IPS-18c (cell line): ENCODE results near the gene RABGAP1L.
"Not testable (repeated sequence)": the region's sequence is repeated elsewhere in the genome, so short reads cannot be mapped to it uniquely, and the experiment has no call there.

Experiments used
- H3K4me3 ChIP-seq: 2 replicates; pipeline ENCODE4 v1.7.0; 2013; ENCODE audit warnings: low read depth, mild to moderate bottlenecking, low read length, moderate library complexity; ENCODE audit not compliant: insufficient read depth
- H3K9me3 ChIP-seq: one replicate; pipeline ENCODE4 v1.6.1; 2013; ENCODE audit warnings: mild to moderate bottlenecking, low read length, moderate library complexity; ENCODE audit not compliant: control insufficient read depth, insufficient read depth

RABGAP1L gene

DNA sequence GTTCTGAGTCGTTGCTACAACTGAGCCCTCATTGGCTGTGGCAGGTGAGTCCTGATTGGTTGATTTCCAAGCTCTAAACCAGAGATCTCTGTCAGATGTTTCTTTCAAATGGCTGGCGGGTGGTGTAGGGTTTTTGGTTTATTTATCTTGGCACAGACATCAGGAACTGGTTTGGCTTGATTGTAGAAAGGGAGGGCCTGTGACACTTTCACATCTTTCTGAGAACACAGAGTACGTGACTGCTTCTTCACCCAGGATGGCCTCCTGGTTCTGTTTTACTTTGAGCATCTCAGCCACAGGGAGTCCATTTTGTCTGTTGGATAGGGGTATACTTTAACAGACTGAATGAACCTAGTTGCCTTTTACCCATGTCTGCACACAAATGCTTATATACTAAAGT lies 199.0 kb downstream of the RABGAP1L start:
- Histone ChIP-seq H3K9me3 (no peaks in the 10 kb centered on the region), H3K4me3 (no peak overlapping the region)

DNA sequence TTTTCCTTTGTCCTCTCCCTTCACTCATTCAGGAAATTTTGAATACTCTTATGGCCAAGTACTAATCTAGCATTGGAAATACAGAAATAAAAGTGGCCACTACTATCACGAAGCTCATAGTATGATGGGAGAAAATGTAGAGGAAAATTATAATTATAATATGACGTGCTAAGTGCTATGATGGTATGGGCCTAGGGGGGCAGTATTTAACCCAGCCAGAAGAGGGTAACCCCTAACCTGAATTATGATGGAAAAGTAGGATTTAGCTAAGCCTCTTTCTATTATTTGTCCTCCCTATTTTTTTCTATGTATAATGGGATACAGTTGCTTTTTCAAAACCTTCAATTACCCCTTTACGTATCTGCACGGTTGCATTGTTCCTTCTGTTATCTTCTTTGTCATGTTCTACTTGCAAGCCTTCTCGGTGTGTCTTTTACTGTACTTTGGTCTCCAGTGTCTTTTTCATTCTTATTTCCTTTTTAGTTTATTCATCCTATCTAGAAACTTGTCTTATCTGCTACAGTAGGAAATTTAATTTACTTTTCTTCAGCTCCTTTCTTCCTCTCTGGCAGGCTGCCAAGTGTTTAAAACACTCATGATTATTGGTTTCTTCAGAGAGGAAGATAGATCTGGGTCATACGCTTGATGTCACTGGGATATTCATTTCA lies 199.6 kb downstream of the RABGAP1L start:
- Histone ChIP-seq H3K9me3 (no peaks in the 10 kb centered on the region), H3K4me3 (no peak overlapping the region)

DNA sequence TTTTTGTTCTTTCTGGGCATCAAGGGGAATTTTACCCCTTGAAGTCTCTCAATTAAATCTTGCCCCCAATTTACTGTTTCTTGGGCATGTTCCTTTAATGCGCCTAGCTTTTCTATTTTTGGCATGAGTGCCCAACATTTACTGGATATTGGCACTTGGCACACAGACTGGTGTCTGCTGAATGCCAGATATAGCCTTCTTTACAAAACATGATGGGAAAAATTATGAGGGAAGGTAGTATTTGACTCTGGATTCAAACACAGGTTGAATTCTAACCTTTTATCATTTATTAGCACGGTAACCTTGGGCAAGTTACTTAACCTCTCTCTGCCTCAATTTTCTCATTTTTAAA lies 200.1 kb downstream of the RABGAP1L start:
- Histone ChIP-seq H3K9me3 (no peaks in the 10 kb centered on the region), H3K4me3 (no peak overlapping the region)

DNA sequence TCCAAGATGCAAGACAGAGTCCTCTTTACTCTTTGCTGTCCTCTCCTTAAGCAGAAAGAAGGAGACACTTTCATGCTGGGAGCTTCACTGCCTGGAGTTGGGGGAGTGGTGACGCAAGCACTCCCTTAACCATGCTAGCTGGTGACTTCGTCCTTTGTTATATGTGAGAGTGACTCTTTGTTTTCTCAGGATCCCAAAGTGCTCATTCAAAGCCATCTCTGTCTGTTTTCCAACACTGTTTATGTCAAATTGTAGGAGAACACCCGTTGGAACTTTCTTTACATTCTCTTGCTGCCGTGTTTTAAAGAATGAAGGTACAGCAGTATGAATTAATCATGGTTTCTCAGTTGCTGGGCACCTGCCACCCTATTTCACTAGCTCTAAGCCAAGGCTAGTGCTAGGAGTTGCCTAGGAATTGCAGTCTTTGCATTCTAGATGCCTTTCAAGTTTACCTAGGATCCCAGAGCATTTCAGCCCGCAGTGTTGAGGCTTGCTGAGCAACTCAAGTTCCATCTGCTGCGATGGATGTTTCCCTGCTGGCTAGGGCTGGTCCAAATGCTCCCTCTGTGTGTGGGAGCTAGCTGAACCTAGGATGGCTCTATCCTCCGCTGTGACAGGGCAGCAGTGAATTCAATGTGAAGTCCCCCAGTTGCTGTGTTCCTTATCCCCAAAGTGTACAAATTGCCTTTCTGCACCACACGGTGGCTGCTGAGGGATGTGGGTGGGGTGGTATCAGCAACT lies 205.8 kb downstream of the RABGAP1L start:
- H3K4me3 ChIP-seq, result no peak overlapping the region
- H3K9me3 ChIP-seq, result no peaks in the 10 kb centered on the region

DNA sequence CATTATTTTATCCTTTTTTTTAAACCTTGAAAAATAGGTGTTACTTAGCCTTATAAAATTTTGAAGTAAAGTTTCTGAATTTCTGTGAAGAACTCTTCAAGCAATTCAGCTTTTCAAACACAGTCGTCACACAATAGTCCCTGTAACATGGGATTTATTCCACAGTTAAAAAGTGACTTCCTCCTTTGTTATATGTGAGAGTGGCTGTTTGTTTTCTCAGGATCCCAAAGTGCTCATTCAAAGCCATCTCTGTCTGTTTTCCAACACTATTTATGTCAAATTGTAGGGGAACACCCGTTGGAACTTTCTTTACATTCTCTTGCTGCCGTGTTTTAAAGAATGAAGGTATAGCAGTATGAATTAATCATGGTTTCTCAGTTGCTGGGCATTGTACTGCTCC lies 207.6 kb downstream of the RABGAP1L start:
- H3K9me3 ChIP-seq, result no peaks in the 10 kb centered on the region
- no peak overlapping the region for H3K4me3 ChIP-seq

DNA sequence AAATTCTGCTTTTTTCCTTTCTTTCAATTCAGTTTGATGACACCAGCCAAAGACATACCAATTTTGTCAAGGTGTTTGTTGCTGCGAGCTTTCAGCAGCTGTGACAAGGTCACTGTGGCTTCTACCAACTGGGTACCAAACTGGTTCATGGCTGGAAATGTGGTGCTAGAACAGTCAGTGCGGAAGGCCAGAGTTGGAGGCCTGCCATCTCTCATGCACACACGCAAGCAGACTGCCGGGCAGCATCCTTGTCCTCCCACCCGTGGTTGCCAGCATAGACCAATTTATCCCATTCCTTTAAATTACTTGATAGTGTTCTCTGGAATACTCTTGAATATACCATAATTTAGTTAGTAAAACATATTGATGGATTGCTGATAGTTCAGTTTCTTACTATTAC lies 208.6 kb downstream of the RABGAP1L start:
- H3K9me3 ChIP-seq, result no peaks in the 10 kb centered on the region

DNA sequence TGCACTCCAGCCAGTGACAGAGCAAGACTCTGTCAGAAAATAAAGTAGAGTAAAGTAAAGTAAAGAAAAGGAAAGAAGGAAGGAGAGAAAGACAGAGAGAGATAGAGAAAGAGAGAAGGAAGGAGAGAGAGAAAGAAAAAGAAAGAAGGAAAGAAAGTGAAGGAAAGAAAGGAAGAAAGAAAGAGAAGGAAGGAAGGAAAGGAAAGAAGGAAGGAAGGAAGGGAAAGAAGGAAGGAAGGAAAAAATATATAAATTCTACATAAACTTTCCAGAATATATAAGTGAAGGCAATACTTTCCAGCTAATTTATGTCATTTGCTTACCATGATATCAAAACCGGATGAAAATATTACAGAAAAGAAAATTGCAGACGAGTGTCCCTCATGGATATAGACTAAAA lies 216.7 kb downstream of the RABGAP1L start:
- Histone ChIP-seq H3K9me3 (no peaks in the 10 kb centered on the region), H3K4me3 (no peak overlapping the region)

More for the DNA sequence above, 208.6 kb downstream of the RABGAP1L start:
- H3K4me3 ChIP-seq, result no peak overlapping the region

DNA sequence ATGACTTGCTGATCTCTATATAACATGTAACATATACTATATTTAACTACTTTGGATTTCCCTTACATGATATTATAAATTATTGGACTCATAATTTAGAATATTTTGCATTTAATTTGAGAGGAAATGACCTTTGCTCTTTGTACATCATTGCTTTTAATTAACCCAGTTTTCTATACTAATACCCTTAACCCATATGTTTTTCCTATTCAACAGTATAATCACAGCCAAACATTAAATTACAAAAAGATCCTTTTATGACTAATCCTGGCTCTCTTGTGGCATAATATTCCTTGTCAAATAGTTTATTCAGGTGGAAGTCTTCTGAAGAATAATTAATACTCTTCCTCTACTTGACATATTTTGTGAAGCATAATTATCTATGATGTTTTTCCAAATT lies 232.4 kb downstream of the RABGAP1L start:
- Histone ChIP-seq H3K4me3 (no peak overlapping the region), H3K9me3 (no peaks in the 10 kb centered on the region)

DNA sequence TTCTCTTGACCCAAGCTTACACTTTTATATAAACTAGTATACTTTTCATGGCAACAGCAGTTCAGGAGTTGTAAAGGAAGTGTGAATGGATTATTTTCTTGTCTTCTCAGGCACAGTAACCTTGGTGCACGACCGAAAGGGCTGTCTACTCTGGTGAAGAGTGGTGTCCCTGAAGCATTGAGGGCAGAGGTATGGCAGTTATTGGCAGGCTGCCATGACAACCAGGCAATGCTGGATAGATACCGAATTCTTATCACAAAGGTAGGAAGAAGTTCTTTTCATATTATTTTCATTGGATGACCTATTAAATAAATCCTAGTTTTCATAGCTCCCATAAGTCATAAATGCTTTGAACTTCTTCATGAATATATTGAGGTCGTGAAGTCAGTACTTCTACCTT lies 234.6 kb downstream of the RABGAP1L start:
- Histone ChIP-seq H3K4me3 (no peak overlapping the region), H3K9me3 (no peaks in the 10 kb centered on the region)

DNA sequence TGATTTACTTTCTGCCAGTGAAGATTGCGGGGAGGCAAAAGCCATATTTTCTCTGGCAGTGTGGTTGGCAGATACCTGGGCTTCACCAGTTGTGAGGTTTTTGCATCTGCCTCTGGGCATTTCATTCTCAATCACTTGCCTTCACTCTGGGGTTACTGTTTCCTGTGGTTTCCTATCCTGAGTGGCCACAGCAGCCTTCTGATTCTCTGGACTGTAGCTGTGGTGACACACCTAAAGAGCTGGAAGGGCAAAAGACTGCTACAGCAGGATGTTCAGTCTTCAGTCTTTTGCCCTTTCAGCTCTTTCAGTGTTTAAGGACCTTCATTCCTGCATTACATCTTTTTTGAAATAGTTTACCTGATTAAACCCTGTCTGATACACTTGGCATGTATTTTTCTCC lies 237.9 kb downstream of the RABGAP1L start:
- H3K4me3 ChIP-seq, result no peak overlapping the region
- H3K9me3 ChIP-seq, result no peaks in the 10 kb centered on the region

DNA sequence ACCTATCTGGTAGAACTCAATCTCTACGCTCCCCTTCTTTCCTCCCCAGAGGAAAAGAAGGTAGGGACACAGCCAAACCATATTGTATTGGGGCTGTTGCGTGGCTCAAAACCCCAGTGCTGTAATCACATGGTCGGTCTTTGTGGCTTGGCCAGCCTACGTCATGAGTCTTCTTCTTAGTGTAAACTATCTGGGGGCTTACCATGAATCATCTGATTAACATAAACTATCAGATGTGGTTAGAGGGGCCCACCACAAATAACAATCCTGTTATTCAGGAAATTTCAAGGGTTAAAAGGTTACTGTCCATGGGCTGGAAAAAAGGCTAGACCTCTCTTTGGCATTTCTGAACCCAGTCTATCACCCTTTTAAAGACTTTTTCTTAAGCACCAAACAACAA lies 238.9 kb downstream of the RABGAP1L start:
- Histone ChIP-seq H3K4me3 (no peak overlapping the region), H3K9me3 (no peaks in the 10 kb centered on the region)

DNA sequence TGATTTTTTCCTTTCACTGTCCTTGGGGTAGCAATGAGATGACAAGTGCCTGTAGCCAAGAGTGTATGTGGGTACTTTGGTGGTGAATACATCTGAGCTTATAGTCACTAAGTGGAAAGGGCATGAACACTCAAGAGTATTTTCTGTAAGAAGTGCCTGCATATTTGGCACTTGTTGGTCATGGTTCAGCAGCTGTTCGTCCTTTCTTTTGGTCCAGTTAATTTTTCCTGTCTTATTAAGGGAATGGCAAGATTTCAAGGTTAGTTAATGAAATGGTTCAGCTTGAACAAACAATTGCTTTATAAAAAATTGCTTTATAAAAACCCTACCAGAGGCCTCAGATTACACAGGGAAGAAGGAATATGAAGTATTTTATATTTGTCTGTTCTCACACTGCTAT lies 239.9 kb downstream of the RABGAP1L start:
- Histone ChIP-seq H3K9me3 (no peaks in the 10 kb centered on the region), H3K4me3 (no peak overlapping the region)

DNA sequence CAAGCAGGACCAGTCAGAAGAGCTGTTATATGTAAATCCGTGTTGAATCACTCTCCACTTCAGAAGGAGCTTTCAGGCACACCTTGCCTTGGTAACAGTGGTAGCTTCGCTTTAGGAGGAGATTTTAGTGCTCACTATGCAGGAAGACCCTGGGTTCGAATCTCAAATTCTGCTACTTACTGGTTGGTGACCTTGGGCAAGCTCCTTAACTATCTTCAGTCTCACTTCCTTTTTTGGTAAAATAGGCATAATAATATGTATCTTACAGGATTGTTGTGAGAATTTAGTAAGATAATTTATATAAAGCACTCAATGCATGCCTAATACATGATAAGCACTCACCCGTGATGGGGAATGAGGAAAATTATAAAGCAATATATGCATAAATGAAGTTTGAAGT lies 241.8 kb downstream of the RABGAP1L start:
- no peak overlapping the region for H3K4me3 ChIP-seq
- H3K9me3 ChIP-seq, result no peaks in the 10 kb centered on the region

DNA sequence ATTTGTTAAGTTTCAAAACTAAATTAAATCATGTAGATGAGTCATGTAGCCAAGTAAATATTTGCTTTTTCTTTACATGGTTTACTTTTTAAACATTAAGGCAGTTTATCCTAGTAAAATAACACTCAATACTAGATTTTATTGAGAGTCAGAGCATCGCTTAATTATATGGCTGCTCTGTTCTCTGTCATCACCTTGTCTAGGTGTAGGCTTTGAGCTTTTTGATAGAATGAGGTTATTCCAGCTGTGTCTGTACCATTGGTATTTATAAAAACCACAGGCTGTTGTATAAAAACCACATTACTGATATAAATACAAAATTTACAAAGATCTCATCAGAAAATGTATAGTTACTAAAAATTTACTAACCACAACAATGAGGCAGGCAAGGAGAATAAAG lies 245.9 kb downstream of the RABGAP1L start:
- Histone ChIP-seq H3K4me3 (no peak overlapping the region), H3K9me3 (no peaks in the 10 kb centered on the region)

DNA sequence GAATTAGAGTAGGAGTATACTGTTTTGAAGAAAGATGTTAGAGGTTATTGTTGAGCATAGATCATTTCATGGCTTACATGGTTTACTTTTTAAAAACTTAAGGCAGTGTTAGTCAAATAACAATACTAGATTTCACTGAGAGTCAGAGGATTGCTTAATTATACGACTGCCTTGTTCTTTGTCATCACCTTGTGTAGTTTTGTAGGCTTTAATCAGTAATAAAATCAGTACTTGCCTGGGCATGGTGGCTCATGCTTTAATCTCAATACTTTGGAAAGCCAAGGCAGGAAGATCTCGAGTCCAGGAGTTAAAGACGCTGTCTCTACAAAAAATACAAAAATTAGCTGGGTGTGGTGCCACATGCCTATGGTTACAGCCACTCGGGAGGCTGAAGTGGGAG lies 247.1 kb downstream of the RABGAP1L start:
- H3K9me3 ChIP-seq, result no peaks in the 10 kb centered on the region

DNA sequence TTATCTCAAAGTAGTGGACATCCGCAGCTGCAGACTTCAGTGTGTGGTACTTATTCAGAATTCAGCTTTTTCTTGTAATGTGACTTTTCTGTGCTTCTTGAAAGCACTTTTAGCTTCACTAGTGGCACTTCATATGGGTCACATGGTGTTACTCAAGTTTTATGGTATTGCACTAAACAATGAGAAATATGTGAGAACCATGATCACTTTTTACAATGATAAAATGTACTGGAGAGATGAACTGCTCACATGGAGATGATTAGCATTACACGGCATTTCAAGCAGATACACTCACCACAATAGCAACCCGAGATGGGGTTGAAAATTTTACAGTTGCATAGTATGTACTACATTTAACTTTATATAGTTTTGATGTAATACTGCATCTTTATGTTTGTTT lies 248.3 kb downstream of the RABGAP1L start:
- Histone ChIP-seq H3K4me3 (no peak overlapping the region), H3K9me3 (no peaks in the 10 kb centered on the region)

More for the DNA sequence above, 247.1 kb downstream of the RABGAP1L start:
- H3K4me3 ChIP-seq, result no peak overlapping the region

DNA sequence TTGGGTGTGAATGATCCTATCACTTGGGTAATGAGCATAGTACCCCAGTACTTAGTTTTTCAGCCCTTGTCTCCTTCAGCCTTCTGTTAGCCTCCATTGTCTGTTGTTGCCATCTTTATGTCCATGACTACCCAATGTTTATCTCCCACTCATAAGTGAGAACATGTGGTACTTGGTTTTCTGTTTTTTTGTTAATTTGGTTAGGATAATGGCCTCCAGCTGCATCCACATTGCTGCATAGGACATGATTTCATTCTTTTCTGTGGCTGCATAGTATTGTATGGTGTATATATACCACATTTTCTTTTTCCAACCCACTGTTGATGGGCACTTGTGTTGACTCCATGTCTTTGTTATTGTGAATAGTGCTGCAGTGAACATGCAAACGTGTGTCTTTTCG lies 248.8 kb downstream of the RABGAP1L start:
- H3K4me3 ChIP-seq, result no peak overlapping the region

DNA sequence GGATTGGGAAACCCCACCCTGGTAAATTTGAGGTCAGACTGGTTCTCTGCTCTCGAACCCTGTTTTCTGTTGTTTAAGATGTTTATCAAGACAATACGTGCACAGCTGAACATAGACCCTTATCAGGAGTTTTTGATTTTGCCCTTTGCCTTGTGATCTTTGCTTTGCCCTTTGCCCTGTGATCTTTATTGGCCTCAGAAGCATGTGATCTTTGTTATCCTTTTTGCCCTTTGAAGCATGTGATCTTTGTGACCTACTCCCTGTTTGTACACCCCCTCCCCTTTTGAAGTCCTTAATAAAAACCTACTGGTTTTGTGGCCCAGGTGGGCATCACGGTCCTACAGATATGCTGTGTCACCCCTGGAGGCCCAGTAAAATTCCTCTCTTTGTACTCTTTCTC lies 250.5 kb downstream of the RABGAP1L start:
- H3K9me3 ChIP-seq, H3K4me3 ChIP-seq: not testable (repeated sequence)

More for the DNA sequence above, 248.8 kb downstream of the RABGAP1L start:
- no peaks in the 10 kb centered on the region for H3K9me3 ChIP-seq

DNA sequence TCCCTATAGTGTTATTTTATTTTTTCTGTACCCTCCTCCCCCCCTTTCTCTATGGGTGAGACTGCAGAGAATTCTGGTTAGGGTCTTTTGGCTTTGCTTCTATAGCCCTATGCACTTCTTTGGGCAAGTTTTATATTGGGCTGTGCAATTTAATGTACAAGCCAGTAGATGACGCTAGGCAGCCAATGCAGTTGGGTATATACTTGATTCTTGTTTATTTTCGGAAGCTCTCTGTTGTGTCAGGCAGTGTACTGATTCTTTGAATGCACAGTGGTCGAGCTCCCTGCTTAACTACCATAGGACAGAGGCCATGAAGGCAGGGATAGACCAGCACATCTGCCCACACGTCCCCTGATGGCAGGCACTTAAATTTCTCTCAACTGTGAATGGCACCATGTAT lies 254.3 kb downstream of the RABGAP1L start:
- no peaks in the 10 kb centered on the region for H3K9me3 ChIP-seq
- no peak overlapping the region for H3K4me3 ChIP-seq
